DMS79 treated with DMSO at 0.1 percent for 48 hours (cell line): ENCODE measurements around the gene SFMBT2.

Source experiments
- DNase-seq: peaks from one replicate; lab custom pipeline; 2025; lab: John Stamatoyannopoulos, UW

Gene SFMBT2

GRCh38 chr10:7425691-7426090, 14.9 kb upstream of the SFMBT2 start:
- no peak for DNase-seq

- DNase-seq = no peak
These were observed 14.1 kb upstream of the SFMBT2 start for GRCh38 chr10:7424919-7425318.

GRCh38 chr10:7424315-7424714, 13.5 kb upstream of the SFMBT2 start:
- no peak for DNase-seq

- DNase-seq = no peak
These were observed 12.7 kb upstream of the SFMBT2 start for GRCh38 chr10:7423521-7423920.

GRCh38 chr10:7421526-7421925, 10.7 kb upstream of the SFMBT2 start:
- DNase-seq = no peak

- no peak for DNase-seq
These were observed 9.2 kb upstream of the SFMBT2 start for GRCh38 chr10:7419998-7420397.

- no peak for DNase-seq
These were observed 7.0 kb upstream of the SFMBT2 start for GRCh38 chr10:7417807-7418206.

GRCh38 chr10:7417103-7417623, 6.3 kb upstream of the SFMBT2 start:
- DNase-seq = no peak

GRCh38 chr10:7414766-7415165, 3.9 kb upstream of the SFMBT2 start:
- no peak for DNase-seq

- no peak for DNase-seq
These were observed 2.1 kb upstream of the SFMBT2 start for GRCh38 chr10:7412928-7413282.

- no peak for DNase-seq
These were observed 1.5 kb upstream of the SFMBT2 start for GRCh38 chr10:7412237-7412927.

- DNase-seq = no peak
These were observed 866 bp upstream of the SFMBT2 start for GRCh38 chr10:7411671-7412128.

- DNase-seq = no peak
These were observed 453 bp downstream of the SFMBT2 start for GRCh38 chr10:7410301-7410861.

GRCh38 chr10:7409732-7410168, 1.1 kb downstream of the SFMBT2 start:
- DNase-seq = no peak

GRCh38 chr10:7409045-7409731, 1.6 kb downstream of the SFMBT2 start:
- DNase-seq = no peak

- no peak for DNase-seq
These were observed 2.4 kb downstream of the SFMBT2 start for GRCh38 chr10:7408291-7409044.

GRCh38 chr10:7407368-7408290, 3.2 kb downstream of the SFMBT2 start:
- no peak for DNase-seq

- DNase-seq = no peak
These were observed 4.0 kb downstream of the SFMBT2 start for GRCh38 chr10:7406712-7407333.

GRCh38 chr10:7405637-7406036, 5.2 kb downstream of the SFMBT2 start:
- DNase-seq = no peak

GRCh38 chr10:7403620-7404019, 7.2 kb downstream of the SFMBT2 start:
- DNase-seq = no peak

- no peak for DNase-seq
These were observed 9.1 kb downstream of the SFMBT2 start for GRCh38 chr10:7401782-7402181.
